ENCODE data around the gene ATXN2. TPM values are rescaled to one million over a fixed set of nuclear protein-coding genes. Genes with fewer than 3 reads are reported as not detected.

Gene ATXN2
- total RNA-seq, 1 experiment from 2014 or later: 56.3 TPM

GRCh38 chr12:111588010-111588409 lies 11.1 kb downstream of the ATXN2 start:
- no peak overlapping the region for H3K4me3 Mint-ChIP-seq
- DNase-seq (ENCODE audit: low spot score) (no peak), ATAC-seq (no peak)
- no peaks in the 10 kb centered on the region; the same call in 1 of the 2 replicates for H3K4me1 Mint-ChIP-seq
- H3K36me3 Mint-ChIP-seq: no peaks in the 10 kb centered on the region
- no peaks in the 10 kb centered on the region for H3K27me3 Mint-ChIP-seq (ENCODE audit: low read depth)
- no peaks in the 10 kb centered on the region for H3K9me3 Mint-ChIP-seq
- CTCF ChIA-PET: no interaction called here
- TF ChIP-seq SP1 (CRISPR knock-in tag; conservative IDR thresholded peaks at IDR 0.05) (no peak), ATF1 (CRISPR knock-in tag; IDR thresholded peaks at IDR 0.05) (no peak), NR2C2 (CRISPR knock-in tag; IDR thresholded peaks at IDR 0.05) (no peak), NR3C1 (CRISPR knock-in tag; conservative IDR thresholded peaks at IDR 0.05; ENCODE audit: low read depth) (no peak), NFE2L1 (CRISPR knock-in tag; IDR thresholded peaks at IDR 0.05) (no peak), HMGXB4 (CRISPR knock-in tag; IDR thresholded peaks at IDR 0.05) (no peak), ZNF512 (CRISPR knock-in tag; IDR thresholded peaks at IDR 0.05; ENCODE audit: borderline replicate concordance) (no peak), ZBTB21 (CRISPR knock-in tag; IDR thresholded peaks at IDR 0.05; ENCODE audit: borderline replicate concordance) (no peak), TEAD1 (CRISPR knock-in tag; IDR thresholded peaks at IDR 0.05) (no peak), JUN (CRISPR knock-in tag; IDR thresholded peaks at IDR 0.05) (no peak), E2F1 (CRISPR knock-in tag; IDR thresholded peaks at IDR 0.05) (no peak), ATF3 (CRISPR knock-in tag; conservative IDR thresholded peaks at IDR 0.05) (no peak), E2F5 (CRISPR knock-in tag; IDR thresholded peaks at IDR 0.05) (no peak)
- POLR2A ChIA-PET: no interaction called here
- peak overlapping the region; percentile 45; the same call in 1 of the 2 replicates for H3K27ac Mint-ChIP-seq

- Mint-ChIP-seq H3K36me3 (no peaks in the 10 kb centered on the region), H3K27me3 (ENCODE audit: low read depth) (no peaks in the 10 kb centered on the region), H3K4me3 (no peak overlapping the region), H3K4me1 (no peaks in the 10 kb centered on the region), H3K27ac (0 out of 2 replicates have a peak overlapping the region, but pooled peaks have one; percentile 66), H3K9me3 (no peaks in the 10 kb centered on the region)
- DNase-seq (ENCODE audit: low spot score) (no peak), ATAC-seq (no peak)
- no peak for TF ChIP-seq AFF4 (CRISPR knock-in tag; IDR thresholded peaks at IDR 0.05; ENCODE audit: borderline replicate concordance)
- no peak for TF ChIP-seq FOXP1 (CRISPR knock-in tag; IDR thresholded peaks at IDR 0.05; ENCODE audit: borderline replicate concordance)
- TF ChIP-seq ZNF396 (CRISPR knock-in tag; IDR thresholded peaks at IDR 0.05; ENCODE audit: borderline replicate concordance): no peak
- no peak for TF ChIP-seq GTF2I (CRISPR knock-in tag; conservative IDR thresholded peaks at IDR 0.05)
- no peak for TF ChIP-seq HMGA2 (CRISPR knock-in tag; IDR thresholded peaks at IDR 0.05)
- no peak for TF ChIP-seq CREM (CRISPR knock-in tag; IDR thresholded peaks at IDR 0.05)
- TF ChIP-seq FOXP4 (CRISPR knock-in tag; IDR thresholded peaks at IDR 0.05): no peak
- TF ChIP-seq EMX1 (CRISPR knock-in tag; IDR thresholded peaks at IDR 0.05): no peak
- TF ChIP-seq NFE2L1 (CRISPR knock-in tag; IDR thresholded peaks at IDR 0.05): no peak
- no peak for TF ChIP-seq TEAD1 (CRISPR knock-in tag; IDR thresholded peaks at IDR 0.05)
- TF ChIP-seq SOX15 (CRISPR knock-in tag; IDR thresholded peaks at IDR 0.05): no peak
- TF ChIP-seq JAZF1 (CRISPR knock-in tag; IDR thresholded peaks at IDR 0.05): no peak
- ChIA-PET POLR2A (no interaction called here), CTCF (interaction anchor here (0.7 to 1.7 kb wide), 2 partner anchors 82 to 1155 kb away, joined by 3 read pairs; no protein-coding TSS in a partner anchor)
Observed at GRCh38 chr12:111586986-111587385, 12.1 kb downstream of the ATXN2 start.

Data from WTC11 (cell line).